ENCODE results near the gene PTPRM. TPM values are rescaled to one million over a fixed set of nuclear protein-coding genes. Genes with fewer than 3 reads are reported as not detected.

PTPRM gene
- total and polyA plus RNA-seq, 2 of the 4 experiments (the other 2 are of a cell fraction), result 28.3 to 51.2 TPM

- no peak overlapping the region for H3K4ac ChIP-seq (ENCODE audit: low read depth, low read length)
- H4K5ac ChIP-seq (ENCODE audit: low read depth, low read length), result no peak overlapping the region
- TF ChIP-seq RCOR1 (IDR thresholded peaks at IDR 0.05; ENCODE audit: insufficient replicate concordance, low read length) (no peak), CTCF (conservative IDR thresholded peaks at IDR 0.05; ENCODE audit: low read depth, low read length) (no peak), FOS (IDR thresholded peaks at IDR 0.05; ENCODE audit: low read depth, low read length) (no peak), RFX5 (IDR thresholded peaks at IDR 0.05; ENCODE audit: low read depth, low read length) (no peak), BHLHE40 (IDR thresholded peaks at IDR 0.05; ENCODE audit: low read depth, low read length) (no peak), CEBPB (IDR thresholded peaks at IDR 0.05; ENCODE audit: low read depth, low read length) (no peak), MAFK (IDR thresholded peaks at IDR 0.05; ENCODE audit: low read depth, low read length) (no peak)
Observed at GRCh38 chr18:7815787-7816186, 248.7 kb downstream of the PTPRM start.

More at GRCh38 chr18:7815787-7816186, 248.7 kb downstream of the PTPRM start:
- CTCF ChIA-PET, result no interaction called here
- no peak overlapping the region for H3K56ac ChIP-seq (ENCODE audit: extremely low read depth, insufficient read depth, low read length)
- H3K9ac ChIP-seq (ENCODE audit: low read depth, low read length), result no peak overlapping the region
- no peak overlapping the region for H2BK5ac ChIP-seq (ENCODE audit: low read depth, low read length, poor library complexity, severe bottlenecking)
- H3K9me1 ChIP-seq (ENCODE audit: insufficient read depth, low read length), result peaks cover 7% of the 10 kb centered on the region
- intact Hi-C loops (cut with micrococcal nuclease) (no loop called here), dilution Hi-C loops (cut with HindIII; ENCODE audit: low sequenced_read_pairs, unreplicated experiment) (no loop called here), in situ Hi-C loops (cut with MboI; ENCODE audit: low sequenced_read_pairs) (no loop called here)
- H4K20me1 ChIP-seq (ENCODE audit: insufficient read depth, low read length), result peaks cover 5% of the 10 kb centered on the region; the same call in 1 of the 2 replicates
- H2AK9ac ChIP-seq (replicated peaks; ENCODE audit: low read depth, low read length, poor library complexity), result no peak overlapping the region
- H3K18ac ChIP-seq (ENCODE audit: low read depth, low read length), result no peak overlapping the region
- no TSS peak for BruUV-seq (replicated peaks)
- POLR2A ChIA-PET (ENCODE audit: unreplicated experiment), result no interaction called here
- H3K14ac ChIP-seq (replicated peaks; ENCODE audit: low read depth, low read length), result no peak overlapping the region
- H3K79me1 ChIP-seq (ENCODE audit: low read depth in 1 of 2, low read length in 2 of 2), result peaks cover 8 to 12% of the 10 kb centered on the region in 2 experiments; a peak in 3 of 4 replicates
- peaks cover 1% of the 10 kb centered on the region; the same call in 1 of the 2 replicates for H3K36me3 ChIP-seq (ENCODE audit: control insufficient read depth, insufficient read depth, low read length)
- H4K91ac ChIP-seq (ENCODE audit: insufficient read depth, low read depth, low read length), result no peak overlapping the region
- no peak overlapping the region for H2BK120ac ChIP-seq (ENCODE audit: low read depth, low read length)
- no peak overlapping the region for H3K4me3 ChIP-seq (ENCODE audit: insufficient read depth, low read depth, low read length)
- ATAC-seq (ENCODE audit: low read depth) (no peak), DNase-seq (no peak)
- no peak overlapping the region for H2BK15ac ChIP-seq (ENCODE audit: low read depth, low read length)
- no peak overlapping the region for H3K23ac ChIP-seq (ENCODE audit: low read depth, low read length)
- no peak overlapping the region for H3K4me2 ChIP-seq (ENCODE audit: low read depth, low read length)
- H2AK5ac ChIP-seq (ENCODE audit: low read depth, low read length), result no peak overlapping the region
- no peak overlapping the region for H3K27ac ChIP-seq (ENCODE audit: insufficient read depth, low read length)
- no peak overlapping the region for H4K8ac ChIP-seq (ENCODE audit: low read depth in 2 of 2, low read length in 2 of 2)
- peaks cover 7% of the 10 kb centered on the region for H3K4me1 ChIP-seq (ENCODE audit: control insufficient read depth, insufficient read depth, low read length)
- no CpG with 5 or more reads among the region's 2 CpGs for WGBS, 2 experiments (ENCODE audit: extremely low coverage in 2 of 2, insufficient read length in 1 of 2)
- peaks cover 13% of the 10 kb centered on the region for H3K9me3 ChIP-seq (ENCODE audit: control insufficient read depth, insufficient read depth, low read length)
- H2BK20ac ChIP-seq (ENCODE audit: low read depth, low read length), result no peak overlapping the region
- no peaks in the 10 kb centered on the region for H3K27me3 ChIP-seq (ENCODE audit: control insufficient read depth, insufficient read depth, low read length)
- no peak overlapping the region for H2AFZ ChIP-seq (replicated peaks; ENCODE audit: low read length, poor library complexity)
